Left lobe of liver (tissue), 2 donors: ENCODE data around the gene CLK1. TPM values are rescaled to one million over a fixed set of nuclear protein-coding genes. Genes with fewer than 3 reads are reported as not detected.

Experiments used
- ATAC-seq: fragments of 200-7000 bp; cut with Tn5 transposase; one replicate; pipeline ENCODE4 v1.9.1; 2020; ENCODE audit warnings: mild to moderate bottlenecking, moderate library complexity
- DNase-seq: peaks from one replicate; pipeline ENCODE4 v3.0.0-alpha.2; 2020; ENCODE audit warnings: low spot score
- total RNA-seq: library from RNA; stranded (reverse); gene quantifications from one replicate; pipeline ENCODE4 v1.2.1, GENCODE V29; 2021
- donor health status: DM: no; HTN: no; CAD: no; lungs with moderate emphysema.
- donor health status: DM: no; HTN: yes; CAD: no.

The CLK1 gene
- total RNA-seq, 1 donor from 2014 or later: 45.6 TPM

DNA sequence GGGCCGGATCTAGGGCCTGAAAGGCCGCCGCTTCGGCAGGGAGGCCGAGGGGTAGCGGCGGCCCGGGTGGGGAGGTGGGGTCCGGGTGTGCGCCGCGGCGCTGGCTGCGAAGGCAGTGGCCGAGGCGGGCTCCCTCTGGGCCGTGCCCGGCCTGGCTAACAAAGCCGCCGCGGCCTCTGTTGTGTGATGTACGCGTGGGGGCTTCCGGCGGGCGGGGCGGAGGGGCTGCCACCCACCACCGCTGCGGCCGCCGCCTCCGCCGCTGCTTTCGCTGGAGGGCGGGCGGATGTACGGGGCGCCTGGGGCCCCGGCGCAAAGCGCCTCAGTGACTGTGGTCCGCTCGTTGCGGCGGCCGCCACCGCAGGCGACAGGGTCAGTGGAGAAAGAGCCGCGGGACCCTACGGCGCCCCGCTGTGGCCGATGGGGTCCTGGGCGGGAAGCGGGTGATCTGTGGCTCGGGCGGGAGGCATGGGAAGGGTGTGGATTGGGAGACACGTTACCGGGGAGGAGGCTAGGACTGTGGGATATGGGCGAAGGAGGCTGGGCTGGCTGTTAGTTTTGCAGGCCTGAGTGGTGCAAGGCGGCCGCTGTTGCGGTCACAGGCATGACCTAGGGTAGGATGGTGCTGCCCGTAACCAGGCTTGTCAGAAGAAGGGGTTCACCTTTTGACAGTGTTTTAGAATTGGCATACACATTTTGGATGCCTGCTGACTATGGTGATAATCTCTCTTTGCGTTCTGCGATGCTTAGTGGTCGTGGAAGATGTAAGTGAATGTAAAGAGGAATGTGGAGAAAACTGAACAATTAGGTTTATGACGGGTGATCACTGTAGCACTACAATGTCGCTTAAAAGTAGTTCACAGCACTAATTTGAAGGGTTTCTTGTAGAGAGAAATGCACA is 52.1 kb downstream of the CLK1 start:
- peak; percentile 70 for ATAC-seq
- DNase-seq: peak; percentile 78

DNA sequence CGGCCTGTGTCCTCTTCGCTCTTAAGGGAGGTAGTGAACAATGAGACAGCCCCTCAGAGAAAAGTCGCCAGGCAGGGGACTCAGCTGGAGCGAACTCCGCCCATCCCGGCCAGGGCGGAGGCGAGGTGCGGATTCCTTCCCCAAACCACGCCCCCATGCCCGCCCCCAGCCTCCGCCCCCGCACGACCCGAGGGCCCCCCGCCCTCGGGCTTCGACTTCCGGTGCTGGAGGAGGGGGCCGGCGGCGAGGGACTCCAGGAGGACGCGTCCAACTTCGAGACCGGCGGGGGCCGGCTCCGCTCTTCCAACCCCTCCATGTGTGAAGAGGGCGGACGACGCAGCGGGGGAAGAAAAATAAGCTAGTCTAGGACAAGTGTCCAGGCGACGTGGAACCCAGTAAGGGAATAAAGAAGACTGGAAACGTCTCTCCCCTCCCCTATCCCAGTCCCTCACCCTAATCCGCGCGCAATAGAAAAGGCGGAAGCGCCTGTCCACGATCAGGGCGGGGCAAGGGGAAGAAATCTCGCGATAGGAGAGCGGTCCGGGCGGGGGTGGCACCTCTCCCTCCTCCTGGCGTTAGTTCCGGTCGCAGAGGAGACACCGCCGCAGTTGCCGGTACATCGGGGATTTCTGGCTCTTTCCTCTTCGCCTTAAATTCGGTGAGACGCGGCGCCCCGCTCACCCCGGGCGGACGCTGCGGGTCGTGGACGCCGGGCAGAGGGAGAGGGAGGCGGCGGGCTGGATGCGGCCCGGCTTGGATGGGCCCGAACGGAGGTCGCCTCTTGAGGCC is 52.9 kb downstream of the CLK1 start, which contains the start of gene BZW1:
Gene BZW1, plus strand, starts transcription at position 578 of the 789 bp plus-strand sequence. CDS start 1,308 bp downstream, outside the sequence.
- ATAC-seq (peak; percentile 85), DNase-seq (peak; percentile 96)

DNA sequence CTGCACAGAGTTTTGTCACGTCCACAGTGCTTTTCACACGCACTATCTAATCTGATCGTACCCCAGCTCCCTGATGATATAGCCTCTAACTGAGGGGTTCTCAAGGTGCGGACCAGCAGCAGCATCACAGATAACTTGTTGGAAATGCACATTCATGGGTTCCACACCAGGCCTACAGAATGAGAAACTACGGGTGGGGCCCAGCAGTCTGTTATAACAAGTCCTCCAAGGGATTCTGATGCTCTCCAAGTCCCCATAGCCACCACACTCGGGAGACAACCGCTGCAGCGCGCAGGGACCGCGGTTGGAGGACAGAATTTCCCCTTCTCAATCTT is 53.5 kb downstream of the CLK1 start:
- ATAC-seq (no peak), DNase-seq (no peak)

DNA sequence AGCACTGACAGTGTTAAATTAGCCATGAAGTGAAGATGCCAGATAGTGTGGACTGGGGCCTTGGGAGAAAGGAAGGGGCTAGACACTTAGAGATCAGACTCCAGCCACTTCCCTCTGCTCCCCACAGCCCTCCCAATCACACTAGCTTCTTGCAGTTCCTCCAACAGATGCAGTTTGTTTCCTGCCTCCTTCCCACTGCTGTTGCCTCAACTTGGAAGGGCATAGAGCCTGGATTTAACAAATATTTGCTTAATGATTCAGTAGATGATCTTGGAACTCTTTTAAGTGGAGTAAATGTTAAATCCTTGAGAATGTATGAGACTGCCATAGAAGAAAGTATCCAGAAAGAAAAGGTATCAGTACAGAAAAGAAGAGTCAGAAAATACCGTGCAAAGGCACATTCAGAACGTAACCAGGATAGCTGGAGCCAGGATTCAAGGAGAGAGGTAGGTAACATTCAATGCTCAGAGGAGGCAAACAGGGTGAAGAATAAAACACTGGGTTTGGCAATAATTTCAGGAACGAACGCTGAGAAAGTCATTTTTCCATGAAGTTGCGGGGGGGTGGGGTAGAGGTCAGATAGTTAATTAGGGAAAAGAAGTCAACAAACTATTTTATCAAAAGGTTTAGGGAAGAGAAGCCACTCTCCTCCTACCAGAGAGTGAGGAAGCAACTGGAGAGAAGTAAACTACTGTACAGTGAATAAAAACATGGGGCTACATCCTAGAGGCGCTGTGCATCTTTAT is 54.0 kb downstream of the CLK1 start:
- DNase-seq (no peak), ATAC-seq (peak; percentile 2)

DNA sequence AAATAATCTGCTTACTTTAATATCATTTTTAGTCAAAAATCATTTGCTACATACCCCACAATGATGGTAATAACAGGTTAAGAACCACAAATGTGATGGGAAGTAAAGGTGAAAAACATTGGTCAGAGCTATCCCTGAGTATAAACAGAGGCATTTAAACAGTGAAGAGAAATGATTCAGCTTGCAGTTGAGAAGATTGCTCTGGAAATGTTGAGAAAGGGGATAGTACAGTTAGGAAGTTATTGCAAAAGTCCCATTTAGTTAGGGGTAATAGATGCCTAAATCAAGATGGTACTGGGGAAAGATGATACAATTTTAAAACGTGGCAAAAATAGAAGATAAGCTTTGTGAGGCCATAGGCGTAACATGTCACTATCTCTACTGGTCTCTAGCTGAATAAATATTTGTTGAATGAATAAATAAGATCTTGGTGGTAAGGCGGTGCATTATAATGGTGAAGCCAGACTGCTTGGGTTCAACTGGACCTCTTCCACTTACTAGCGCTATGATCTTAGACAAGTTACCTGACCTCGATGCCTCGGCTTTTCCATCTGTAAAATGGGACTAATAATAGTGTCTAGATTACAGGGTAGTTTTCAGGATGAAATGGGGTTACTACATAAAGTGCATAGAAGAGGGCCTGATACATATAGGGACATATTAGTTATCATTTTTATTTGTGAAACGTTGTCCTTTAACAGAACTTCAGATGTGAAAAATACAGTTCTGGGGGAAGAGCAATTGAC is 54.8 kb downstream of the CLK1 start:
- ATAC-seq (no peak), DNase-seq (no peak)

Other genes with a start within 250 kb of the CLK1 start
- 193 TPM for gene BZW1, start 52.7 kb downstream of the CLK1 start, total RNA-seq
- 19.3 TPM for gene PPIL3, start 24.4 kb upstream of the CLK1 start, total RNA-seq
- 11.6 TPM for gene NIF3L1, start 24.7 kb upstream of the CLK1 start, total RNA-seq
- gene ORC2, start 99.0 kb upstream of the CLK1 start, total RNA-seq: 8.2 TPM
- 12.1 TPM for gene HYCC2, start 207.0 kb upstream of the CLK1 start, total RNA-seq
- gene NDUFB3, start 207.3 kb upstream of the CLK1 start, total RNA-seq: 51.8 TPM